Hematopoietic multipotent progenitor cell (in vitro differentiated cells): Measurements from ENCODE around the gene TRAPPC2B. TPM values are rescaled to one million over a fixed set of nuclear protein-coding genes. Genes with fewer than 3 reads are reported as not detected.
A peak's percentile ranks its signal among the peaks of the same experiment; 100 is the strongest.
"Not testable (repeated sequence)": the region's sequence is repeated elsewhere in the genome, so short reads cannot be mapped to it uniquely, and the experiment has no call there.

ENCODE experiments used
- DNase-seq, 3 donors: peaks; one replicate each; pipeline ENCODE4 v3.0.0-alpha.2; 2011 to 2015; ENCODE audit warnings: low read depth in 2 of 3, low spot score in 2 of 3
- total RNA-seq: library from RNA; depleted of rRNA; stranded (reverse); fragments of >200 nt; gene quantifications from one replicate; pipeline ENCODE4 v1.2.3, GENCODE V29; 2012

TRAPPC2B gene
- total RNA-seq, 1 donor = 21.0 TPM

DNA sequence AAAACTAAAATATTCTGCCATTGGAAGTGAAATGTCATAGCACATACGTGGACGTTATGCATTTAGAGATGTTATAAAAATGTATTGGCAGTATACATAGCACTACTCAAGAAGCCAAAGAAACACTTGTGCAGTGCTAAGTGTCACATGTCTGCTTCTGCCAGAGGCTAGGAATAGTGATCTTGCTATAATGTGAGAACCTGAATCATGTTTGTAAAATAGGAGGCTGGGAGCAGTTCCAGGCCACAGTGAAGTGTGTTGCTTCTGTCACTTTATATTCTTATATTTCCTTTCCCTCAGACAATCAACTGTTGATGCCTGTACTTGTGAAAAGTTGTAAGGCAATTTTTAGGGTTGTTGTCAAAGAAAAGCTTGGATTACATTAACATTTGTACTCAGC, 3.4 kb downstream of the TRAPPC2B start:
- no peak for DNase-seq

DNA sequence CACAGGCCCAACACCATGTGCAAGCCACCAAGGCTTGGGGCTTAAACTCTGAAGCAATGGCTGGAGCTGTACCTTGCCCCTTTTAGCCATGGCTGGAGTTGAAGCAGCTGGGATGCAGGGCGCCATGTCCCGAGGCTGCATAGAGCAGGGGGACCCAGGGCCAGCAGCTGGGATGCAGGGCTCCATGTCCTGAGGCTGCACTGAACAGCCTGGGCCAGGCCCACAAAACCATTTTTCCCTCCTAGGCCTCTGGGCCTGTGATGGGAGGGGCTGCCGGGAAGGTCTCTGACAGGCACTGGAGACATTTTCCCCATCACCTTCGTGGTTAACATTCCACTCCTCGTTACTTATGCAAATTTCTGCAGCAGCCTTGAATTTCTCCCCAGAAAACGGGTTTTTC, 10.8 kb downstream of the TRAPPC2B start:
- no peak for DNase-seq

DNA sequence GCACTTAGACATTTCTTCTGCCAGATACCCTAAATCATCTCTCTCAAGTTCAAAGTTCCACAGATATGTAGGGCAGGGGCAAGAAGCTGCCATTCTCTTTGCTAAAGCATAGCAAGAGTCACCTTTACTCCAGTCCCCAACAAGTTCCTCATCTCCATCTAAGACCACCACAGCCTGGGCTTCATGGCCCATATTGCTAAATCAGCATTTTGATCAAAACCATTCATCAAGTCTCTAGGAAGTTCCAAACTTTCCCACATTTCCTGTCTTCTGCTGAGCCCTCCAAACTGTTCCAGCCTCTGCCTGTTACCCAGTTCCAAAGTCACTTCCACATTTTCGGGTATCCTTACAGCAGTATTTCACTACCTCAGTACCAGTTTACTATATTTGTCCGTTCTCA, 11.3 kb downstream of the TRAPPC2B start:
- not testable (repeated sequence) for DNase-seq

DNA sequence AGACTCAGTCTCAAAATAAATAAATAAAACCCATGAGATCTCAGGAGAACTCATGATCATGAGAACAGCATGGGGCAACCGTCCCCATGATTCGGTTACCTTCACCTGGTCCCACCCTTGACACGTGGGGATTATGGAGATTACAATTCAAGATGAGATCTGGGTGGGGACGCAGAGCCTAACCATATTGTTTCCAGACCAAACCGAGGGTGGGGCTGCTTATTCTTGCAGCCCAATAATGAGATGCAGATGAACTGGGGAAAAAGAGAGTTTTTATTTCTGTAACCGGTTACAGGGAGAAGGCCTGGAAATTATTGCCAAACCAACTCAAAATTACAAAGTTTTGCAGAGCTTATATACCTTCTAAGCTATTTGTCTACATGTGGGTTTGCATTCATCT, 12.8 kb downstream of the TRAPPC2B start:
- no peak for DNase-seq

DNA sequence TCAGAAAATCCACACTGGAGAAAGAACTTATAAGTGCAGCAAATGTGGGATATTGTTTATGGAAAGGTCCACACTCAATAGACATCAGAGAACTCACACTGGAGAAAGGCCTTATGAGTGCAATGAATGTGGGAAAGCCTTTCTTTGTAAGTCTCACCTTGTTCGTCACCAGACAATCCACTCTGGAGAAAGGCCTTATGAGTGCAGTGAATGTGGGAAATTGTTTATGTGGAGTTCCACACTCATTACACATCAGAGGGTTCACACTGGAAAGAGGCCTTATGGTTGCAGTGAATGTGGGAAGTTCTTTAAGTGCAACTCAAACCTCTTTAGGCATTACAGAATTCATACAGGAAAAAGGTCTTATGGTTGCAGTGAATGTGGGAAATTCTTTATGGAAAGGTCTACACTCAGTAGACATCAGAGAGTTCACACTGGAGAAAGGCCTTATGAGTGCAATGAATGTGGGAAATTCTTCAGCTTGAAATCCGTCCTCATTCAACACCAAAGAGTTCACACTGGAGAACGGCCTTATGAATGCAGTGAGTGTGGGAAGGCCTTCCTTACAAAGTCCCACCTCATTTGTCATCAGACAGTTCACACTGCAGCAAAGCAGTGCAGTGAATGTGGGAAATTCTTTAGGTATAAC, 14.3 kb downstream of the TRAPPC2B start:
- DNase-seq = no peak

DNA sequence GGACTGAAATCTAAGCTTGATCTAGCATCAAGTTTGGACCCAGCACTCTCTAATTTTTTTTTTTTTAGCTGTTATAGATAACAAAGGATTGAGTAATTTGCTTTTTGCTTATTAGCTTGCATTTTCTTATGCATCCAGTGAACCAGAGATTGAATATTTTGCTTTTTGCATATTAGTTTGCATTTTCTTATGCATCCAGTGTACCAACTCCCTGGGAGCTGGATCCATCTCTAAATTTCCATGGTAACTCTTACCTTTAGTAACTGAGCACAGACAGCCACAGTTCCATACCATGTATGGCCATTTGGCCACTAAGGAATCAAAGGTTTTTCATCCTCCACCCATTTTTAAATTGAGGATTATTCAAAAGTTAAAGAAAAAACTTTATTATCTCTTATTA, 17.6 kb downstream of the TRAPPC2B start:
- DNase-seq = no peak

DNA sequence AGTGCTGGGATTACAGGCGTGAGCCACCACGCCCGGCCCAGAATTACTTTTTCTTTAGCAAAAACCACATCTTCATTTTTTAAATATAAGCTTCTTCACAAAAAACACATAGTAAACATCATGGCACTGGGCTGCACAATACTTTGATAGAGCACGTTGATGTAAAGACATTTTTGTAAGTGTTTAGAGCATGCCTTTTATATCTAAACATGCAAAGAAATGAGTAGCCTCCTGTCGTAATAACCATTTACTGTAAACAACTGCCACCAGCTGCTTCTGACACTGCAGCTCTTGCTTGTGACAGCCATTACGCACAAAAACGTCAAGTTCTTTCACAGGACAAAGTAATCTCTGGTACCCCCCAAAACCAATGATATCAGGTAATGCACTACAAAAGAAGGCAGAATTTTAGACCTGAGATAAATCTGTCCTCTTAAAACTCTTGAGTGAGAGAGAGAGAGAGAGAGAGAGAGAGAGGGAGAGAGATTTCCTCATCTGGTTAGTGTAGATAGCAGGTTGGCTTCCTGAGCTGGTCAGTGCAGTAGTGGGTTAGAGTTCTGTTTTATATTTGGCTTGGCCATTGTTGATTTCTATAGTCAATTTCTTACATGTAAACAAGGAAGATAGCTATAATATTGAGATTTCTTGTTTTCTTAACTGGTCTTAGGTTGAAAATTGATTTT, 19.6 kb downstream of the TRAPPC2B start:
- DNase-seq = no peak

DNA sequence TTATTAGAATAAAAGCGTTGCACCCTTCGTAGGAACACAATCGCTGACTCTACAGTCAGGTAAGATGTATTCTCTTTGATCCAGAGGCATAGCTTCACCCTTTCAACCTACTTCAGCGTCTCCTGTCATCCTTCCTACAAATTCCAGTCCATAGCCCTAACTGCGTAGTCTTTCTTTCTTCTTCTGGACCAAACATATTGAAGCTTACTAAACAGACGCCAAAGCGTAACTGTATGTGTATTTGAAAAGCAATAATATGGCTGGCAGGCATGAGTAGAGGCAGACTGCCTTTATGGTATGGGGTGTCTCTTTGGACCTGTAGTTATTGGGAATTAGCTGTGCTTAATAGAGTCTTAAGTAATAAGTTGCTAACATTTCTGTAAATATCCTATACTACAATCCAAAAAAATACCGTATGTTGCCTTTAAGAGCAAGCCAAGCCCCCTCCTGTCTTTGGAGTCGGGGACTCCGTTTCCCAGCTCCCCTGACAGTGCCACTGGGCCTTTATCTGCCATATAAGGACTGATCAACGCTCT, 25.9 kb downstream of the TRAPPC2B start:
- no peak for DNase-seq

DNA sequence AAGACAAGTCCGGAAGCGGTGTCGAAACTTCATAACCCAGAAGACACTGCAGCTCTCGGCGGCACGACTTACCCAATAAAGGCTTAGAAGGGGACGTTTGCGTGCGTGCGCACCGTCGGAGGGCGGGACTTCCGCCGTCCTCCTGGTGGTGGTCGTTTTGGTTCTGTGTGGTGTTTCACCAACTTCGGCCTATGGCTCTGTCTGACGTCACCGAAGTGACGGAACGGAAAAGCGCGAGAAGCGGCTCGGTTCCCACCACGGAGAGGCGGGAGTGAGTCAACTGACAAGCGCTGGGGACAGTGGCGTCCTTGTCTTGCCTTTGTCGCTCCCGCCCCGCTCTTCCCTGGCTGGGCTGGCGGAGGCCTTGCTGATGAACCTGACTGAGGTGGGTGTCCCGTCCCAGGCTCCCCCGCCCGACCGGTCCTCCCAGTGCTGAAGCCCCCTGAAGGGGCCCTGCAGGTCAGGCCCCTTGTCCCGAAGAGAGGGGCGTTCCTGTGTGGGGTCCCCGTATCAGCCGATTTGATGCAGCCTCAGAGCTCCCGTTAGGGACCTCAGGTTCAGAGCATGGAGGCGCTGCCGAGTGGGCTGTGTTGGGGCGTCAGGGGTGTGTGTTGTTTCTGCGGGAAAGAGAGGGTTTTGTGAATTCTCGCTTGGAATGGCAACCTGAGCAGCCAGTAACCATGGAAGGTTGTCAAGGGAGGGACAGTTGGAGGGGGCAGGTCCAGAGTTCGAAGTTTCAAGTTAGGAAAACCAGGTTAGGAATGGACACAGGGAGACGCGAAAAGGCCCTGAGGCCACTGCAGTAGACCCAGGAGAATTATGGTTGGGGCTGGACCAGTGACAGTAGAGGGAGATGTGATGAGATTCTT, 26.6 kb downstream of the TRAPPC2B start, which contains the start of gene ZNF548:
Gene ZNF548, plus strand, starts transcription at position 125 of the 869 bp plus-strand sequence. Its CDS starts 246 bp downstream, at position 371.
- DNase-seq = peak; percentile 95 to 100 (median 100)

DNA sequence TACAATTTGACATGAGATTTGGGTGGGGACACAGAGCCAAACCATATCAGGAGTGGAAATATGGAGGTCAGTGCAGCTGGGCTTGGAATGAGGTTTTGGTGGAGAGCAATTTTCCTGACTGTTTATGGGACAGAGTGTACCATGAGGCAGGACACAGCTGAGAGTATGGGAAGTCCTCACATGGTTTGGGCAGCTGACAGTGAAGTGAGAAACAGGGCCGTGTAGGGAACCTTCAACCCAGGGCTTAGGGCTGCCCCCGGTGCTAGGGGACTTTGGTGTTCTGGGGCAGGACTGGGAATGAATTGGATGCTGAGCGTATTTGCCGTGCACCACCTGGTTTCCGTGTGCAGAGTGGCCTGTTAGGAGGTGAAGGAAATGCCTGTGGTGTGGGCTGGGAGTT, 32.4 kb downstream of the TRAPPC2B start:
- no peak for DNase-seq

DNA sequence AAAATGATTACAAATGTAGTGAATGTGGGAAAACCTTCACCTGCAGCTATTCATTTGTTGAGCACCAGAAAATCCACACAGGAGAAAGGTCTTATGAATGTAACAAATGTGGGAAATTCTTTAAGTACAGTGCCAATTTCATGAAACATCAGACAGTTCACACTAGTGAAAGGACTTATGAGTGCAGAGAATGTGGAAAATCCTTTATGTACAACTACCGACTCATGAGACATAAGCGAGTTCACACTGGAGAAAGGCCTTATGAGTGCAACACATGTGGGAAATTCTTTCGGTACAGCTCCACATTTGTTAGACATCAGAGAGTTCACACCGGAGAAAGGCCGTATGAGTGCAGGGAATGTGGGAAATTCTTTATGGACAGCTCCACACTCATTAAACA, 35.5 kb downstream of the TRAPPC2B start:
- DNase-seq = peak in 1 of 3 donors; percentile 13

DNA sequence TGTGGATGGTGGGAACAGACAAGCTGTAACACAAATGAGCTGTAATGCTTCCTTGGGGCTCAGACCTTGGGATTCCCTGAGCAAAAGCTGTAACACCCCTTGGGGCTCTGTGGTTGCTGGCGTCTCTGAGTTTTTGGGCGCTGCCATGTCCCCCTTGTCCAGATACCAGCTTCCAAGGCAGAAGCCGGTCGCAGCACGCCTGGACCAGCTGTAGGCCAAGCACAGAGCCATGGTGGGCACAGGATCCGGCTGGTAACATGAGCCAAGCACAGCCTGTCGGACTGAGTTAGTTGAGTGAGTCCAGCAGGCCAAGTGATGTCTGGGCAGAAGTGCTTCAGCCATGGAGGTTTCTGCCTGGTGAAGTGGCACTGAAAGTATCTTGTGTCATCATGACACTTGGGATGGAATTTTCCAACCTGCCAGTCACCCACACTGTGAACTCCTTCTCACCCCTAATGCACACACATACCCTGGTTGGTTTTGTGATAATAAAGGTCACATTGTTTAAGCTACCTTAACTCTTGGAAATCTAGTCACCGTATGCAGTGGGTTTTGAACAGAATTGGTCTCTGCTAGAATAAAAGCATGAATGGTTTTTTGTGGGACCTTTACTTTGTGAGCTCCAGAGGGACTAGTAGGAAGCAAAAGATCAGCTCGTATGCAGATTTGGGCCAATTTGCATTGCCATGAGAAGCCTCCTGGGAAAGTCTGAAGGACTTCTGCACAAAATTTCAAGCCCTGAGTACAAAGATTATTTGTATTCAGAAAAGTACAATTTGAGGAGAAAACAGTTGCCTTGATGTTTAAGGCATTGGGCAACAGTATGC, 40.6 kb downstream of the TRAPPC2B start:
- DNase-seq = no peak

DNA sequence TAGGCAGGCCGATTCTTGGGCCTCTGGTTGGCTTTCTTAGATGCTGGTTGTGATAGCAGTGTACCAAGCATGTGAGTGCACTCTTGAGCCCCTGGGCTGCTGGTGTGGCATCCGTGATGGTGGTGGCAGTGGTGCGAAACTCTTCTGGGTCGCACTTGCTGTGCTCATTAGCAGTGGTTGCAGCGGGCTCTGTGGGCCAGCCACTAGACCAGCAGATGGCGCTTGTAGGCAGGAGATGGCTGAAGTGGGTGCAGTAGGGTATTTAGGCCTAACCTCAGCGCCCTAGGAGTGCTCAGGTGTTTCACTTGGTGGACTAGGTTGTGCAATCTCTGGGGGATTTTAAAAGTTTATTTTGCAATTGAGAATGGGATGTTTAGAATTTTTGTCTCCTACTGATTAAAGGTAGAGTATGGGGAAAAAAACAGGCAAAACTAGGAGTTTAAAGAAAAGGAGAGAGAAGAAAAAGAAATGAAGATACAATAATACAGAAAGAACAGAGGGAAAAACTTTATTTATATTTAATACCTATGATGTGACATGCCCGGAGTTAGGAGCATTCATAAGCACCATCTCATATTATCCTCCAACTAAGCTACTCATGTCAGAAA, 43.3 kb downstream of the TRAPPC2B start:
- peak in 2 of 3 donors; percentile 66 to 86 for DNase-seq

DNA sequence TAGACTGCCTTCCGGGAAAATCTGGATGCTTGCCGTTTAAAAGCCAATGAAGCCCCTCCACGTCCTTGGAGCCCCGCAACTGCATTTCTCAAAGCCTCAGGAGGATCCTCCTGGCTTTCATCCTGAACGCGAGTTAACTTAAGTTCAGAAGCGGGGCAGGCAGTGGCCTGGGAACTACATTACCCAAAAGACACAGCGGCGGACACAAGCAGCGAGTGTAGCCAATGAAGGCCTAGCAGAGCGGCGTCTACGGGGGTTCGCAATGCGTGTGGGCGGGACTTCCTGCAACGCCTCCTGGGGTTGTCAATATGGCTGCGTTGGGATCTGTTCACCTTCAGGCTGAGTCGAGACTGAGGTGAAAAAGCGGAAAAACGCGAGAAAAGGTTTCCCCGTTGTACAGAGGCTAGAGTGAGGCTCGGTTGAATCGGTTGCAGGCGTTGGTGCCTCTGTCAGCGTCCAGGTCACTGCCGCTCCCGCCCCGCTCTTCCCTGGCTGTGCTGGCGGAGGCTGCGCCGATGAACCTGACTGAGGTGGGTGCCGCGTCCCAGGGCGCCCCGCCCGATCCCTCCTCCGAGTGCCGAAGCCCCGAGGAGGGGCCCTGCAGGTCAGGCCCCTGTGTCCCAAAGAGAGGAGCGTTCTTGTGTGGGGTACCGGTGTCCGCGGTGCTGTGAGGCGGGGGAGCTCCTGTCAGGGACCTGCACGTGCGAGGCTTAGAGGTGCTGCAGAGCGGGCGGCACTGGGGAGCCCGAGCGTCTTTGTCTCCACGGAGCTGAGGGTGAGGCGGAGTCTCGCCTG, 47.7 kb downstream of the TRAPPC2B start, which contains the start of gene ZNF17:
Gene ZNF17, plus strand, starts transcription at position 285 of the 795 bp plus-strand sequence. CDS start 2,455 bp downstream, outside the sequence.
- peak; percentile 72 to 95 (median 90) for DNase-seq

Other genes with a start within 250 kb of the TRAPPC2B start
- gene USP29, start 243.6 kb upstream of the TRAPPC2B start, total RNA-seq = not detected
- gene ZIM3, start 218.3 kb upstream of the TRAPPC2B start, total RNA-seq = not detected
- not detected for gene DUXA, start 196.1 kb upstream of the TRAPPC2B start, total RNA-seq
- gene ZNF264, start 172.1 kb upstream of the TRAPPC2B start, total RNA-seq = 38.5 TPM
- gene AURKC, start 132.5 kb upstream of the TRAPPC2B start, total RNA-seq = 0.54 TPM
- gene ZNF805, start 122.9 kb upstream of the TRAPPC2B start, total RNA-seq = 16.7 TPM
- 67.6 TPM for gene ZNF460, start 83.1 kb upstream of the TRAPPC2B start, total RNA-seq
- gene ZNF543, start 43.1 kb upstream of the TRAPPC2B start, total RNA-seq = 11.8 TPM
- 7.0 TPM for gene ZNF304, start 12.3 kb upstream of the TRAPPC2B start, total RNA-seq
- gene ZNF547, start within 50 bp of the TRAPPC2B start, total RNA-seq = 1.6 TPM
- gene ZNF548, start 26.3 kb downstream of the TRAPPC2B start, total RNA-seq = 40.7 TPM
- gene ZNF17, start 47.6 kb downstream of the TRAPPC2B start, total RNA-seq = 17.2 TPM
- 10.8 TPM for gene ZNF749, start 71.8 kb downstream of the TRAPPC2B start, total RNA-seq
- gene VN1R1, start 93.6 kb downstream of the TRAPPC2B start, total RNA-seq = 1.3 TPM
- gene ZNF772, start 114.0 kb downstream of the TRAPPC2B start, total RNA-seq = 29.9 TPM
- gene ZNF419, start 124.2 kb downstream of the TRAPPC2B start, total RNA-seq = 18.6 TPM
- 21.5 TPM for gene ZNF773, start 136.4 kb downstream of the TRAPPC2B start, total RNA-seq
- gene ZNF549, start 163.8 kb downstream of the TRAPPC2B start, total RNA-seq = 5.4 TPM
- gene ZNF550, start 196.3 kb downstream of the TRAPPC2B start, total RNA-seq = 14.3 TPM
- 4.6 TPM for gene ZNF416, start 215.4 kb downstream of the TRAPPC2B start, total RNA-seq
- gene ZIK1, start 220.6 kb downstream of the TRAPPC2B start, total RNA-seq = 24.2 TPM
- 5.1 TPM for gene ZNF530, start 236.3 kb downstream of the TRAPPC2B start, total RNA-seq